HUES6 (cell line): ENCODE results near the gene SLC9A9.

Experiments used
- H3K27ac ChIP-seq: 2 replicates; pipeline ENCODE4 v1.7.0; 2013; ENCODE audit warnings: low read depth, mild to moderate bottlenecking, low read length, inconsistent platforms
- H3K27me3 ChIP-seq: 2 replicates; pipeline ENCODE4 v1.6.1; 2013; ENCODE audit warnings: low read length; ENCODE audit not compliant: control insufficient read depth, insufficient read depth
- H3K36me3 ChIP-seq: 2 replicates; pipeline ENCODE4 v1.6.1; 2013; ENCODE audit warnings: low read length; ENCODE audit not compliant: control insufficient read depth, insufficient read depth
- H3K4me1 ChIP-seq: 2 replicates; pipeline ENCODE4 v1.6.1; 2013; ENCODE audit warnings: low read length; ENCODE audit not compliant: control insufficient read depth, insufficient read depth
- H3K4me3 ChIP-seq: 2 replicates; pipeline ENCODE4 v1.5.1; 2013; ENCODE audit warnings: low read depth, low read length
- H3K9ac ChIP-seq: one replicate; pipeline ENCODE4 v1.6.1; 2013; ENCODE audit warnings: mild to moderate bottlenecking, low read length
- H3K9me3 ChIP-seq: 2 replicates; pipeline ENCODE4 v1.6.1; 2013; ENCODE audit warnings: low read depth, low read length; ENCODE audit not compliant: control insufficient read depth, insufficient read depth

SLC9A9 gene

DNA sequence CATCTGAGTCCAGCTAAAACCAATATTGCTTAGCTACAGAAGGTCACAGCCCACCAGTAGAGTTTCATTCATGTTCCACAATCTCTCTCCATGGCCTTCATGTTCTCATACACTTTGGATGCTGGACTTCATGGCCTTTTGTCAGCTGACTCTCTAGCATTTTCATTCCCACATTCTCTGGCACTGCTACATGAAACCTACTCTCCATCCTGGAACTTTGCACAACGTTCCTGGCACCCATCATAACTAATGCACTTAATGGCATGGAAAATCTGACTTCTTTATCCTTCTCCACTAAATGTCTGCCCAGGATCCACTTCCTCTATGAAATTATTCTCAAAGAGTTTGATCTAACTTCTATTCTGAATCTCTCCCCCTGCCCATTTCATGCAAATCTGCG lies 56.9 kb downstream of the SLC9A9 start:
- Histone ChIP-seq H3K4me3 (no peak overlapping the region), H3K9ac (no peak overlapping the region), H3K4me1 (peaks cover 32% of the 10 kb centered on the region), H3K36me3 (peaks cover 4% of the 10 kb centered on the region; the same call in 1 of the 2 replicates), H3K9me3 (peaks cover 18% of the 10 kb centered on the region; the same call in 1 of the 2 replicates), H3K27me3 (no peaks in the 10 kb centered on the region), H3K27ac (no peak overlapping the region)

DNA sequence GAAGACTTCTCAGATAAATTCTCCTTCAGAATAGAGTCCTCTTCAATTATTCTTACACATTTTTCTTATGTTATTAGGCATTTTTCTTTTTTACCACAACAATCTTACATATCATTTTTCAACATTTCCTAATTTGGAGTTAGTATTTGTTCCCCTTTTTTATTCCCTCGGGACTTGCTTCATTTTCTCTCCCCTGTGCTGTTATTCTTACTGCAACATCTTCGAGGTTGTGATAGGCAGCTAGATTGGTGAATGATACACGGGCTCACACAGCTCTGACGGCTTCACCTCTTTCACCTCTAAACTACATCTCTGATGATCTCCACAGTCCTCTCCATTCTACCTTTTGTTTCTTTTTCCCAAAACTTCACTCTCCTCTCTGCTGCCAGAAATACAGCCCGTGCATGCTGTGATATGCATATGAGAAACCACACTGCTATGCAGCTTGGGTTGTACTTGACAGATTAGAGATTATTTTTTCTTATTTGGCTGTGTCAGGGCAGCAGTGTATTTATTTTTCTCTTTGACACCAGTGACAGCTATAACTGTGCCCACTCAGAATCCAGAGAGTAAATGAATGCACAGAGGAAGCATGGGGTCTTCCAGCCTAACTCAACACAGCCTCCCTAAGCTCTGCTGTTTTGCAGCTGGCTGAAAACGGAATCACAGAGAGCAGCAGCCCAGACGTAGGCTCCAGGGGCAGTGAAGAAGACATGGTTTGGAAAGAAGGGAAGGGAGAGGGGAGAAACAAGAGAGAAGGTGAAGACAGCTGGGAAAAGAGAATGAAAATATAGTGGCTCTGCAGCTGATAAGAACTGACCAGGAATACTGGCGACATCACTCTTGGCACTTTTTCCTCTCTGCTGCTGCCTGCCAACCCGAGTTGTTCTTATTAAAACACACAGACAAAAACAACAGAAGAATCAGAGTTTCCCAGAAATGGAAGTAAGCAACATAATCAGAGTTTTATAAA lies 61.8 kb downstream of the SLC9A9 start:
- H3K4me3 ChIP-seq: no peak overlapping the region
- H3K9ac ChIP-seq: no peak overlapping the region
- H3K4me1 ChIP-seq: peaks cover 34% of the 10 kb centered on the region
- peaks cover 8% of the 10 kb centered on the region; the same call in 1 of the 2 replicates for H3K9me3 ChIP-seq
- no peaks in the 10 kb centered on the region for H3K27me3 ChIP-seq
- H3K27ac ChIP-seq: no peak overlapping the region
- peaks cover 2% of the 10 kb centered on the region; the same call in 1 of the 2 replicates for H3K36me3 ChIP-seq

DNA sequence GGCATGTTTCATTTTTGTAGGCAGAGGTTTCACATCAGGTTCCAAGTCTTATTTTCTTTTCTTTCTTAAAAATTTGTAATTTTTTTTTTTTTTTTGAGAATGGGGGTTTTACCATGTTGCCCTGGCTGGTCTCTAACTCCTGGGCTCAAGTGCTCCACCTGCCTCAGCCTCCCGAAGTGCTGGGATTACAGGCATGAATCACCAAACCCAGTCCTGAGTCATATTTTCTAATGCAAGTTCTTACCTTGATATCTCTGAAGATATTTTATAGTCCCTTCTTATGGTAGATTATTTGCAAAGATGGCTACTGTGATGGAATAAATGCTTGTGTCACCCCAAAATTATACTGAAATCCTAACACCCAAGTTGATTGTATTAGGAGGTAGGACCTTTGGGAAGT lies 63.8 kb downstream of the SLC9A9 start:
- H3K27ac ChIP-seq: no peak overlapping the region; the same call in 1 of the 2 replicates
- H3K27me3 ChIP-seq: no peaks in the 10 kb centered on the region
- no peaks in the 10 kb centered on the region; the same call in 1 of the 2 replicates for H3K9me3 ChIP-seq
- no peak overlapping the region for H3K9ac ChIP-seq
- H3K4me1 ChIP-seq: peaks cover 35% of the 10 kb centered on the region
- no peak overlapping the region for H3K4me3 ChIP-seq
- no peaks in the 10 kb centered on the region for H3K36me3 ChIP-seq

DNA sequence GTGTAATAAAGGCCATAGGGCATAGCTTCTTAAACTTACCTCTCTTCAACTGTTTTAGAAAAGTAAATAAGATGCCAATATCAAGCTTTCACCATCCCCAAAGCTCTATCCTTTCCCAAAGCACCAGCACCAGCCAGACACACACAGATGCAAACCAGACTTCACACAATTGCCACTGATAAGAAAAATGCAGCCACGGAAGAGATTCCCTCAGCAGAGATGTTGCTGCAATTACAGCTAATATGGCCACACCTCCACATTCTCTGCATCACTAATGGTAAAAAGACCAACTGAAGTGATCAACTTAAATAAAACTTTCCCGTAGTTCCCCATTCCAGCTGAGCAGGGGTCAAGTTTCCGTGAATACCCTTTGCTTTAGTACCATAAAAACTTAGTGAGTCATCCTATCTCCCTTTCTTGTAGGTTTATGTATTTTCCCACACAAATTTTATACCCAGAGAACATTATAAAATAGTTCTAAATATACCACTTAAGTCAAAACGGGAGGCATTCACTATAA lies 64.4 kb downstream of the SLC9A9 start:
- H3K9ac ChIP-seq: no peak overlapping the region
- H3K27ac ChIP-seq: no peak overlapping the region; the same call in 1 of the 2 replicates

DNA sequence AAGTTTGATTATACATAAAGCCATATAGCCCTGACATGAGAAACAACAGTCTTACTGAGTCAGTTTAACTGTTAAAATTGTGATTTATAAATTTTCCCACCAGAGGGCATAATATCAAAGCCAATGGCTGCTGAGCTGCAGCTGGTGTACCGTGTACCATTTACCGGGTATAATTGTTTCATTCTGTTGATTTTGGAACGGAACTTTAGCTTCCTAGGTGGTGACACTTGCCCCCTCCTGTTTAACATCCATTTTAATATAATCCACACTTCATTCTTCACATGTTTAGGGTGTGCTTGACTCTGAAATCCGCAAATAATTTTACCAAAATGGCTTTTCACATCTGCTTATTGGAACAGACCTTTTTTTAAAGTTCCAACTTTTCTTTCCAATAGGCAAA lies 72.8 kb downstream of the SLC9A9 start:
- Histone ChIP-seq H3K4me3 (peak overlapping the region; percentile 19; the same call in 1 of the 2 replicates), H3K9ac (no peak overlapping the region), H3K27me3 (no peaks in the 10 kb centered on the region), H3K36me3 (no peaks in the 10 kb centered on the region), H3K4me1 (peaks cover 10% of the 10 kb centered on the region; the same call in 1 of the 2 replicates), H3K9me3 (no peaks in the 10 kb centered on the region), H3K27ac (no peak overlapping the region)

More for the DNA sequence above, 64.4 kb downstream of the SLC9A9 start:
- Histone ChIP-seq H3K4me3 (no peak overlapping the region), H3K9me3 (no peaks in the 10 kb centered on the region), H3K4me1 (peaks cover 35% of the 10 kb centered on the region), H3K27me3 (no peaks in the 10 kb centered on the region), H3K36me3 (no peaks in the 10 kb centered on the region)

DNA sequence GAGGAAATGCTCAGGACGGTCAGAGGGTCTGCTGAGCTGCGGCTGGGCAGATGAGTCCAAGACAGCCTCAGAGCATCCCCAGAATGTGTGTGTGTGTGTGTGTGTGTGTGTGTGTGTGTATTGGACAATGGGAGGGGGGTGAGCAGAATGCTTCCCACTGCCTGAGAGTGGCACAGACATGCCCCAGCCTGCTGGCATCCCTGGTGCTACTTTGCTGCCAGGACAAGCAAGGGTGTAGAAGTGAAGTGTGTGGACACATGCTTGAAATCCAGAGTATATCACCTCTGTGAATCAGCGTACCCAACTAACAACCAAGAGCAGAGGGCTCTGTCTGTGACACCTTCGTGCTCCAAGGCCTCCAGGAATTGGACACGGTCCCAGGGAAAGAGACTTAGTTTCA lies 76.3 kb downstream of the SLC9A9 start:
- H3K27me3 ChIP-seq: no peaks in the 10 kb centered on the region
- H3K9ac ChIP-seq: no peak overlapping the region
- no peak overlapping the region for H3K4me3 ChIP-seq
- no peaks in the 10 kb centered on the region for H3K9me3 ChIP-seq
- no peaks in the 10 kb centered on the region for H3K36me3 ChIP-seq
- peaks cover 7% of the 10 kb centered on the region; the same call in 1 of the 2 replicates for H3K4me1 ChIP-seq
- no peak overlapping the region for H3K27ac ChIP-seq

DNA sequence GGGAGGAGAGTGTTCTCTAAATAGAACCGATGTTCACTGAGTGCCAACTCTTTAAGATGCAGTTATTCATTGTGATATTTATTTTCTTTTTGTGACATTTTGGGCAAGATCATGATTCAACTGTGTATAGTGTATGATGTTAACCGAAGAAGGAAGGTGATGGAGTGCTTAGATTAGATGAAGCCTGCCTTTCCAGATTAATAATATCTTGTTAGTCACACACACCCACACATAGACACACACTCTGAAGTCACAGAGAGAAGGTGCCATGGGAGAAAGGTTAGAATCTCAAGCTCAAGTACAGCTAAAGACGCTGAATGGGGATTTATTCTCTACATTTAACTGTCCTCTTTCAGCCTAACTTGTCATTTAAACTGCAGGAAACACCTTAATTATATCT lies 77.0 kb downstream of the SLC9A9 start:
- no peak overlapping the region for H3K27ac ChIP-seq
- H3K4me1 ChIP-seq: peaks cover 5% of the 10 kb centered on the region; the same call in 1 of the 2 replicates
- H3K9ac ChIP-seq: no peak overlapping the region
- H3K4me3 ChIP-seq: no peak overlapping the region
- H3K9me3 ChIP-seq: no peaks in the 10 kb centered on the region
- H3K27me3 ChIP-seq: no peaks in the 10 kb centered on the region
- no peaks in the 10 kb centered on the region for H3K36me3 ChIP-seq

DNA sequence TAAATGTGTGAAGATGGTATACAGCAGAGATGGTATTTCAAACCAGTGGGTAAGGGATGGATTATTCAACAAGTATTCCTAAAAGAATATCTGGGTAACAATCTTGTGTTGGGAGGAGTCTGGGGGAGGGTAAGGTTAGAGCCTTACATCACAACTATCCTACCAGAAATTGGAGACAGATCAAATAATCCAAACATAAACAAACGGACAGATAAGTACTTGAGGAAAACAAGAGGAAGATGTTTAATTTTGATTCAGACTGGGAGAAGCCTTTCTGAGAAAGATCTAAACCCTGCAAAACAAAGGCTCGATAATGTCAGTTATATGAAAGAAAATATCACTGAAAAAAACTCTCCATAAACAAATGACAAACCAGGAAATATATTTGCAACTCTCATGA lies 77.9 kb downstream of the SLC9A9 start:
- Histone ChIP-seq H3K27ac (no peak overlapping the region), H3K27me3 (no peaks in the 10 kb centered on the region), H3K9ac (no peak overlapping the region), H3K9me3 (no peaks in the 10 kb centered on the region), H3K36me3 (no peaks in the 10 kb centered on the region), H3K4me1 (no peaks in the 10 kb centered on the region), H3K4me3 (no peak overlapping the region)

DNA sequence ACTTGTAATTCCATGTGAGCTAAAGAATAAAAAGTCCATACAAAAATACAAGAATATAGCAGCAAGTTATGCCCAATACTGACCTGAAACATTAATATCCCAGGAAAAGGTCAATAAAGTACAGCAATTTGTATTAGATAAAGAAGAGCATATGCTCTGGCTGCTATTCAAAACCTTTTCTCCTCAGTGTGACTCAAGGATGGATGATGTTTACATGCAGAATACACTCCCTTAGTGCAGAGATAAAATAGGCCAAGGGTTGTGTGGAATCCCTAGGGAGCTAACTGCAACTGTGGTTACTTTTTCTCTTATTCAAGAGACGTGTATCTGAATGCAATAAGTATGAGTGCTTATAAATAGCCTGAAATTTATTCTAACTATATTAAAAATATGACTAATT lies 78.7 kb downstream of the SLC9A9 start:
- no peaks in the 10 kb centered on the region for H3K27me3 ChIP-seq
- H3K4me1 ChIP-seq: no peaks in the 10 kb centered on the region
- no peaks in the 10 kb centered on the region for H3K9me3 ChIP-seq
- H3K36me3 ChIP-seq: no peaks in the 10 kb centered on the region
- no peak overlapping the region for H3K9ac ChIP-seq
- H3K4me3 ChIP-seq: no peak overlapping the region
- no peak overlapping the region for H3K27ac ChIP-seq

DNA sequence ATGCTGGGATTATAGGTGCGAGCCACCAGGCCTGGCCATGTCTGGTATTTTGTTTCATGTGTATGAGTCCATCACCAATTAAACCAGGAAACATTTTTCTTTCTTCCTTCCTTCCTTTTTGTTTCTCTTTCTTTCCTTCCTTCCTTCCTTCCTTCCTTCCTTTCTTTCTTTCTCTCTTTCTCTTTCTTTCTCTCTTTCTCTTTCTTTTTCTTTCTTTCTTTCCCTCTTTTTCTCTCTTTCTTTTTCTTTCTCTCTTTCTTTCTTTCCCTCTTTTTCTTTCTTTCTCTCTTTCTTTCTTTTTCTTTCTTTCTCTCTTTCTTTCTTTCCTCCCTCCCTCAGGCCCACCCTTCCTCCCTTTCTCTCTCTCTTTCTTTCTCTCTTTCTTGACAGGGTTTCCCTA lies 83.4 kb downstream of the SLC9A9 start:
- no peak overlapping the region for H3K27ac ChIP-seq
- no peak overlapping the region for H3K9ac ChIP-seq
- no peak overlapping the region for H3K4me3 ChIP-seq
- no peaks in the 10 kb centered on the region for H3K4me1 ChIP-seq
- no peaks in the 10 kb centered on the region for H3K36me3 ChIP-seq
- H3K9me3 ChIP-seq: no peaks in the 10 kb centered on the region
- H3K27me3 ChIP-seq: no peaks in the 10 kb centered on the region

DNA sequence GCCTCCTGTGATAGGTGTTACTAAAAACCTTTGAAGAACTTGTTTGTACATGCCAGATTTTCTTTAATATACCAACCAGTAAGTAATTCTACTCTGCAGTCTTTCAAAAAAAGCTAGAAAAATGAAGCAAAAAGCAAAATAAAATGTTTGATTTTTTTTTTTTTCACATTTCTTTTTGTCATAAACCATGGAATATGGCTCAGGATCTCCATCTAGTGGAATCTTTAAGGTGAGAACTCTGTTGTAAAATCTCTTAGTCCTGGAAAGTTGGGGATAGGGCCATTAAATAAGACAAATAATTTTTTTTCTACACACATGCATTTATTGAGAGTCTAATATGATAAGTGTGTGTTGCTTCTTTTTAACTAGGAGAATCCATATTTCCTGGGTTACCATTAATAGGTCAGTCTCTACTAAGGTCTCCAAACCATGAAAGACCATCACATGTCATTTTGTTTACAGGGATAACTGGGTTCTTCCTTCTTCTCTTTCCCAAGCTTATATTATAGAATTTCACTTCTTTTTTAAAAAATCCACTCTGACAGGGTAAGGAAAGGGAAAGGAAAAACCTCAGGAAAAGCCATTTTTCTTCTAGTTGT lies 84.6 kb downstream of the SLC9A9 start:
- Histone ChIP-seq H3K4me3 (no peak overlapping the region), H3K9me3 (no peaks in the 10 kb centered on the region), H3K4me1 (no peaks in the 10 kb centered on the region), H3K27me3 (no peaks in the 10 kb centered on the region), H3K9ac (no peak overlapping the region), H3K27ac (no peak overlapping the region), H3K36me3 (no peaks in the 10 kb centered on the region)
